ENCODE measurements around the gene TUB.
A peak's percentile ranks its signal among the peaks of the same experiment; 100 is the strongest.

Gene TUB

DNA sequence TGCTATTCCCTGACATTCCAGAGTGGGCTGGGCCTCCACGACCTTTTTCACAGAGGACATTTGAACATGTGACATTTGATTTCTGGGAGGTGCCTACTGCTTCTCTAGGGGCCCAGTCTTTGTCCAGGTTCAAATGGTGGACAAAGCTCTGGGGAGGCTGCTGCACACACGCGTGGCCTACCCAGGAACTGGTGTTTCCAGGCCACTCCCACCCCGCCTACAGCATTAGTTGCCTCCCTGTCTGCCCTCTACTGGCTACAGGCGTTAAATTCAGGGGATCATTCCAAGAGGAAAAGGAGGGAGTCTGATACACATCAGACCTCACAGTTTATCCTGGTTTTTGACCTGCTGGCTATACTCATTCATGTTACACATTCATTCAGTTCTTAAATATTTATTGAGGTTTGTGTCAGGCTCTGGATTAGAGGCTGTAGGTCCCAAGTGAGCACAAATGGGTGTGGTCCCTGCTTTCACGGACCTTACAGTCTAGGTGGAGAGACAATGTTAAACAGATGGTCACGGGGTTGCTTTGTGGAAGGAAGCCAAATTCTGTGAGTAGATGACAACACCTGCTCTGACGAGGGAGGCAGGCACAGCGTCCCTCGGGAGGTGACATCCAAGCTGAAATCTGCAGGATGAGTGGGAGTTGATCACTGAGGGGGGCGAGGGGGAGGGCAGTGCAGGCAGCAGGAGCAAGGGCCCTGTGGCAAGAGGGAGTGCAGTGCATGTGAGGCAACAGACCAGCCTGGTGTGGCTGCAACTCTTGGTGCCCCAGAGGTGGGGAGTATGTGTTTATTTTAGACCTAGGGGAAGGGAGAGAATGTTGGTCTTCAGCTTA is 11.8 kb downstream of the TUB start:
- peak; percentile 32 for DNase-seq

DNA sequence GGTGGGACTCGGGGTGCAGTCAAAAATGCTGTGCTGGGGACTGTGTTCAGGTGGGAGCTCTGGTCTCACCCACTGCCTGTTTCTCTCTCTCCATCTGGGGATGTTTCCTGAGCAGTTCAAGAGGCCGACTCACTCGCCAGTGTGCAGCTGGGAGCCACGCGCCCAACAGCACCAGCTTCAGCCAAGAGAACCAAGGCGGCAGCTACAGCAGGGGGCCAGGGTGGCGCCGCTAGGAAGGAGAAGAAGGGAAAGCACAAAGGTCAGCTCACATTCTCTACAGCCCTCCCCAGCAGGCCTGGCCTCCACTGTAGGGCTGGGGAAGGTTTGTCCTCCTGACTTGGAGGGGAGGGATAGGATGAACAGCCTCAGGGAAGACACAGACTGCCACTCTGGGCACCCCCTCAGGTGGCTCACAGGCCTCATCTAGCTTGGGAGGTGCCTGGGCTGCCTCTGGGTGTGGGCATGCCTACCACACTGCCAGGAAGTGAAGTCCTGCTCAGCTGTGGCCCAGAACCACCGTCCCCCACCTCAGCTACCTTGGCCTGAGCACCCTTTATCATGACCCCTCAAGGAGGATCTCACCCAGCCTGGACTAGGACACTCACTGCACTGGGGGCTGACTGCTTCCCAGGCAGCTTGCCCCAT is 13.0 kb downstream of the TUB start:
- DNase-seq, result no peak

GRCh38 chr11:8094656-8095055 is 13.6 kb downstream of the TUB start:
- DNase-seq, result no peak

DNA sequence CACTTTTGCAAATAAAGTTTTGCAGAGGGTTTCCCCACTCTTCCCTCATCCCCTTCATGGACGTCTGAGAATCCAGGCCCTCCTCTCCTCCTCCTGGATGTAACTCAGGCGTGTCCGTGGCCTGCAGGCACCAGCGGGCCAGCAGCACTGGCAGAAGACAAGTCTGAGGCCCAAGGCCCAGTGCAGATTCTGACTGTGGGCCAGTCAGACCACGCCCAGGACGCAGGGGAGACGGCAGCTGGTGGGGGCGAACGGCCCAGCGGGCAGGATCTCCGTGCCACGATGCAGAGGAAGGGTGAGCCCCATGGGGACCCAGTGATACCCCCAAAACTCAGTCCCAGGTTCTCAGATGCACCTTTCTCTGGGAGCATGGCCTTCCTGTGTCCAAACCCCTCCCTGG is 14.4 kb downstream of the TUB start:
- DNase-seq, result no peak

DNA sequence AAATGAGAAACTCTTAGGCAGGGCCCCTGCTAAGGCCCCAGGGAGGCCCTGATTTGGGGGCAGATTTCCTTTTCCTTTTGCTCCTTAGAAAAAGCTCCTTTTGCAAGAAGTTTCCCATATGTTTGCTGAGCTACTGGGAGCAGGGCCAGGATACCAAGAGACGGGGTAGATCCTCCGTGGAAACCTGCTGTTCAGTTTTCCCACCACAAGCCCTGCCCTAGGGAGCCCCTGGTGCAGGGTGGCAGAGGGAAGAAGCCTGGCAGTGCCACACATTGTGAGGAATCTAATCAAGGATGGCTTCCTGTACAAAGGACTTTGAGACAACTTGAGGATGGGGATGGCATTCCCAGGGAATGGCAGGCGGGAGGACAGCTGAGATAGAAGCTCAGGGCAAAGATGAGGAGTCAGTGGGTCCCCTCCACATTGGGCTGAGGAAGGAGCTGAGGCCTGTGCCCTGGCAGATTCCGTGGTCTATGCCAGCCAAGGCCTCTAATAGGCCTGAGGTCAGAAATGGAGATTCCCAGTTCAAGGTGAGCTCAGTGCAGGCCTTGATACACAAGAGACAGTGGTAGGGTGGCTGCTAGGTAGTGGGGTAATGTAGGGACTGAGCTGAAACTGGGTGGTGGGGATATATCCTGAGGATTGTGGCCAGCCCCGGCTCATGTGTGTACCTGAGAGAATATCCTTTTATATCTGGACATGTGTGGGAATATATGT is 15.0 kb downstream of the TUB start:
- no peak for DNase-seq

- no peak for DNase-seq
Measured at GRCh38 chr11:8096575-8096974, 15.6 kb downstream of the TUB start.

- no peak for DNase-seq
Measured at GRCh38 chr11:8097062-8097461, 16.1 kb downstream of the TUB start.

DNA sequence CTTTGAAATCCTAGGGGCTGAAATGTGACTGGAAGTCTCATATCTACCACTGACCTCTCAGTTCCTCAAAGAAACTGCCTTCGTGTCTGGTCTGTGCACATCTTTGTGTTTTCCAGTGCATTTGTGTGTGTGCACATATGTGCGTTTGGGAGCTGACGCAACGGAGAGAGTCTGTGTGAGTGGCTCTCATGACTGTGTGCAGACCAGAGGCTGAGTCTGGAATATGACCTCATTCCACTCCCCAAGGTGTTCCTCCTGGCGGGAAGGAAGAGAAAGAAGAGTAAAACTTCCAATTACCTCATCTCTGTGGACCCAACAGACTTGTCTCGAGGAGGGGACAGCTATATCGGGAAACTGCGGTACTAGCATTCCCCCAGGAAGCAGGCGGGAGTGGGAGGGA is 16.5 kb downstream of the TUB start:
- no peak for DNase-seq

DNA sequence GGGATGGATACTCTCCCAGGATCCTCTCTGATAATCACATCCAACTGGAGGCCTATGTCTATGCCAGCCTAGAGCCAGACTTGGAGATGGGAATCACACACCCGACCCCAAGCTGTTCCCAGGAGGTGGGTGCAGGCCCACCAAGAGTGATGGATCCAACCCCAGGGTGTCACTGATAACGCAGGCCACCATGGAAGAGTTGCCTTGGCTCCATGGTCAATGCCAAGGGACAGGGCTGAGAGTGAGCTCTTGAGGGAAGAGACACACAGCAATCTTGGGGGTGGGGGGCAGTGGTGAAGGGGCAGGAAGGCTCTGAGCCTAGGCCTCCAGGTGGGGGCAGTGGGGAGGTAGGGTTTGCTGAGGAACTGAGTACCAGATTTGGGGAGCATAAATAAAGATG is 16.9 kb downstream of the TUB start:
- no peak for DNase-seq

DNA sequence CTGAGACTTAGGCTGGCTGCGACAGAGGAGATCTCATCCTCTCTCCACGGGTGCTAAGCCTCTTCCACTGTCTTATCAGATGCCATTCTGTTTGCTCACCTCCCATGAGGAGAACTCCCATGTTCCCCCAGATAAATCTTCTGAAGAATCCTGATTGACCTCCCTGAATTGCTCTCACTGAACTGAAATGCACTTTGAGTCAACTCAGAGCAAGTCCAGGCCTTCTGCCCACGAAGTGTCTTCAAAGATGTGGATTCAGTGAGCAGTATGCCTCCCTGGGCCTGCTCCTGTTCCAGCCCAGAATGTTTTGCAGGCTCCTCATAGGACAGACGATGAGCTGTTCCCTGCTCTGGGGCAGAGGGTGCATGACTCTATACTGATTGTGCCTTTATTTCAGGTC is 17.4 kb downstream of the TUB start:
- DNase-seq, result no peak

GRCh38 chr11:8098879-8099278 is 17.9 kb downstream of the TUB start:
- DNase-seq, result no peak

DNA sequence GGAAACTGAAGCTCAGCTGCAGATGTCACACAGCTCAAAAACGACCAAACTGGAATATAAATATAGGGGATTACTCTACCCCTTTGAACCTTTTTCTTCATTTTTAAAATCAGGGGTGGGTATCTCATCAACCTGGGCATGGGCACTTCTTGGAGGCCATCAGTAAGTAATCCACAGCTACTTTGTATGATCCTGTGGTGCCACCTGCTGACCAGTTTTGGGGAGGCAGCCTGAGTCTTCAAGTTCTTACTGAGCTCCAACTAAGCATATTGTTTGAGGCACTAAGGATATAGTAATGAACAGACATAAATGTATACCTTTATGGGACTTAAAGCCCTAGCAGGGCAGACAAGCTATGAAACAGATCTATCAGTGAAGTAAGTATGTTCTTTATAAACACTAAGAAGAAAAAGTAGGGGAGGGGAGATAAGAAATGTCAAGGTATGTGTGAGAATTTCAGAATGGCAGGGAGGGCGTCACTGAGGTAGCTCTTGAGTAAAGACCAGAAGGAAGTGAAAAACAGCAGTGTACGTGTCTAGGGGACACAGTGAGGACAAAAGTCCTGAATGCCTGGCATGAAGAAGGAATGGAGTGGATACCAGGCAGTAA is 18.4 kb downstream of the TUB start:
- peak; percentile 74 for DNase-seq

DNA sequence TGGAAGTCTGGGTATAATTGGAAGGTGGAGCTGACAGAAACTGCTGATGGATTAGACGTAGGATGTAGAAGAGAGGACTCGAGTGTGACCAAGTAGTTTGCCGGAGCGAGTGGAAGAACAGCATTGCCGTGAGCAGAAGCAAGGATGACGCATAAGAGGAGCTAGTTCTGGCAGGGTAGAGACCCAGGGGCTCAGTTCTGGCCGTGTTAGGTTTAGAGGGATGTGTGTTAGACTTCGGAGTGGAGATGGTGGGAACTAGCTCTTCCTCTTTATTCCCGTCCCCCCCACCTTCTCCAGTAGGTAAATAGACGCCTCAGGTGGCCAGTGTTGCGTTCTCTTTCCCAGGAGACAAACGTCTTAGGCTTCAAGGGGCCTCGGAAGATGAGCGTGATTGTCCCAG is 19.1 kb downstream of the TUB start:
- DNase-seq, result no peak

DNA sequence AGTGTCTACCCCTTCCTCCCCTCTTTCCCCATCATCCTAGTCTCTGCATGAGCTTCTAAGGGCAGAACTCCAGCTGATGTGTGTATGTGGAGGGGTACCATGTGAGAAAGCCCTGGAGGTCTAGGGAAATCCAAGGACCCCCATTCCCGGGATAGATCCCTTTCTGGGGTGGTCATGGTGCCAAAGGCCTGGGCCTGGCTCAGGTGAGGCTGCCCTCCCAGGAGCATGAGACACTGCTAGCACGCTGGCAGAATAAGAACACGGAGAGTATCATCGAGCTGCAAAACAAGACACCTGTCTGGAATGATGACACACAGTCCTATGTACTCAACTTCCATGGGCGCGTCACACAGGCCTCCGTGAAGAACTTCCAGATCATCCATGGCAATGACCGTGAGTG is 19.6 kb downstream of the TUB start:
- no peak for DNase-seq

- no peak for DNase-seq
Measured at GRCh38 chr11:8101421-8101820, 20.4 kb downstream of the TUB start.

DNA sequence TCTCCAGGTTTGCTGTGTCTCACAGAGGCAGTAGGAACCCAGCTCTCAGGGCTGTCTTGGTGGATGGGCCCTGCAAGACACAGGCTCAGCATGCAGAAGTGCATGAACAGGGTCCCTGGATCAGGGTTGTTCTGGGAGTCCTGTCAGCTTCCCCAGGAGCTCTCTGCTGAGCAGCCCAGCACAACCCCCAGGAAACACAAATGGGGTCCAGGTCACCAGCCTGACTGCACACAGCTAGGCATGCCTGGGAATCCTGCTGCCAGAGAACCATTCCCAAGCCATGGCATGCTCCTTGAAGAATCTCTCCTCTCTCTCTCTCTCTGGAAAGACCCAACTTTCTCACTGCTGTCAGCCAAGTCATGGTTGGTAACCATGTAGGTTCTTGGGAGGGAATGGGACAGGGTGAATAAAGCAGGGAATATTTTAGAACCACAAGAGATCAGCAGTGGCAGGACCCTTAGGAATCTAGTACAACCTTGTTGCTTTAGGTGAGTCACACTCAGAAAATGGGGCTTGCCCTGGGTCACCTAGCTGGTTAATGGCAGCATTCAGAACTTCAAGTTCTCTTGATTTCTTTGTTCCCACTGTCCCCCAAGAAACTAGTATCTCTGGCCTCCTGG is 21.4 kb downstream of the TUB start:
- no peak for DNase-seq

- no peak for DNase-seq
Measured at GRCh38 chr11:8102965-8103364, 22.0 kb downstream of the TUB start.

GRCh38 chr11:8103909-8104308 is 22.9 kb downstream of the TUB start:
- no peak for DNase-seq

GRCh38 chr11:8105133-8105532 is 24.1 kb downstream of the TUB start:
- no peak for DNase-seq

GRCh38 chr11:8105666-8106065 is 24.7 kb downstream of the TUB start:
- DNase-seq, result no peak

DNA sequence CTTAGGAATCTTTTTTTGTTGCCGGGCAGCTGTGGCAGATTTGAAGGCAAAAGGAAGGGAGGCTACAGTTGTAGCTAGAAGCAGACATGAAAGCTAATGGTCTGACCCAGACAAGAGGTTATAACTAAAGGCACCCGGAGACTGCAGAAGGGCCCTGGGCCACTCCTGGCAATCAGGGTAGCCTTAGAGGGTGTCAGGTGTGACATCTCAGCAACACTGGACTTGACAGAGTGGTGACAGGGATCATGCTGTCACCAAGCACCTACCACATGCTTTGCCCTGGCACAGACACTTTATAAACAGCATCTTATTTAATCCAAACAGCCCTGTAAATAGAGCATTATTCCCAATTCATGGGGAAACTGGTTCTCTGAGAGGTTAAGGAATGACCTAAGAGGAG is 25.7 kb downstream of the TUB start:
- no peak for DNase-seq

DNA sequence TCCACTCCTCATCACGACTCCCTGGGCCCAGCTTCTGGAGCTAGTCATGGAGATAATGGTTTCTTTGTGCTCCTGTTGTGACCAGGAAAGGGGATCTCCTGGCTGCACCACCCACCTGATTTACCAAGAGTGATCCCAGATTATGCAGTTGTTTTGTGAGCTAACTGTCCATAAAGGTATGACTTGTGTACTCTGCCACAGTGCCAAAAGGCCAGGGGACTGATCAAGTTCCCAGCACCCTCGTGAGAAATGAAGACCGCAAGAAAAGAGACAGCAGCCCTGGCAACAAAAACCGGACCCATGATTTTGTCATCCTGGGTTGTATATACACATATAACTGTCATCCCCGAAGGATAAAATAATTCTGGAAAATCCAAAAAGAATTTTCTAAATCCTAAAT is 26.6 kb downstream of the TUB start:
- no peak for DNase-seq

DNA sequence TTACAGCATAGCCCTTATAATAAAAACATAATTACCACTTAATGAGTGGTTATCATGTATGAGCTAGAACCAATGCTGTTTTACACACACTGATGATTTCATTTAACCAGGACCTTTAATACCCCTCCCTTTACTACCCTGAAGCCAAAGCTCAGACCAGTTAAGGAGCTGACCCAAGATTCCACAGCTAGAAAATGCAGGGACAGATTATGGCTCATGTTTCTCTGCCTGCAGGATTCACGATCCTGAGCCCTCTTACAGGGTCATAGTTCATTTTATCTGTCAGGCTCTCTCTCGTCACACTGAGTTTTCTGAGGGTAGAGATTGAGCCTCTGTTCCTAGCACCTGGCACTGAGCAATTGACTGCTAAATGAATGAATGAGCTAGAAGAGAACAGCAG is 27.4 kb downstream of the TUB start:
- DNase-seq, result no peak

Data from CD4-positive, alpha-beta T cell treated with Interleukin-6 for 4 hours (primary cell).